Activated T-helper 17 cell treated with anti-CD3 and anti-CD28 coated beads, Interleukin-2, amount 50 U/mL, for 72 hours (primary cell): ENCODE data around the gene CALHM3. TPM values are rescaled to one million over a fixed set of nuclear protein-coding genes. Genes with fewer than 3 reads are reported as not detected.

Experiments
- ATAC-seq: fragments of 150-1000 bp; cut with Tn5 transposase; replicated peaks from 2 replicates; pipeline ENCODE4 v1.10.0; 2021; ENCODE audit warnings: mild to moderate bottlenecking, moderate library complexity
- H3K27ac Mint-ChIP-seq: one replicate; pipeline ENCODE4 v1.8.0; 2022; ENCODE audit warnings: mixed read lengths
- H3K27me3 Mint-ChIP-seq: one replicate; pipeline ENCODE4 v1.8.0; 2022; ENCODE audit warnings: mixed read lengths
- H3K36me3 Mint-ChIP-seq: one replicate; pipeline ENCODE4 v1.8.0; 2022; ENCODE audit warnings: low read depth, mild to moderate bottlenecking, mixed read lengths
- H3K4me1 Mint-ChIP-seq: one replicate; pipeline ENCODE4 v1.8.0; 2022; ENCODE audit warnings: mixed read lengths
- H3K4me3 Mint-ChIP-seq: one replicate; pipeline ENCODE4 v1.8.0; 2022; ENCODE audit warnings: mild to moderate bottlenecking, mixed read lengths
- H3K9me3 Mint-ChIP-seq: one replicate; pipeline ENCODE4 v1.8.0; 2022; ENCODE audit warnings: mixed read lengths
- total RNA-seq, 2 donors: library from RNA; stranded (reverse); gene quantifications; one replicate each; pipeline ENCODE4 v1.2.3, GENCODE V29; 2022

Gene CALHM3
- total RNA-seq, 2 donors from 2014 or later: not detected

DNA sequence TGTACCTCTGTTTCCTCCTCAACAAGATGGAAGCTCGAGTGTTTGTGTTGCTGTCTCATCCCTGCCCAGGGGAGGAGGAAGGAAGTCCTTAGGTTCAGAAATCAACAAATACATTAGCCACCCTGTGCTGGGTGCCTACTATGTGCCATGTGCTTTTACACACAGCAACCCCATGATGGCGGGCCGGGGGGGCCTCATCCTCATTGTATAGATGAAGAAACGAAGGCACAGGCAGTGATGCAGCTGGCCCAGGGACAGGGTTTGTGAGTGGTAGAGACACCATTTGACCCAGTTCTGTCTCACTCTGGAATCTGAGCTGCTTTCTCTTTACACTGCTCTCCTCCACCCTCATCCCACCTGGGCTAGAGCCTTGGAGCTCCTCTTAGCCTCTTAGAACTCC is 25.0 kb downstream of the CALHM3 start:
- Mint-ChIP-seq H3K9me3 (no peaks in the 10 kb centered on the region), H3K27me3 (no peaks in the 10 kb centered on the region), H3K4me3 (peak overlapping the region; percentile 97), H3K36me3 (peaks cover 23% of the 10 kb centered on the region), H3K27ac (peak overlapping the region; percentile 22), H3K4me1 (peaks cover 17% of the 10 kb centered on the region)
- ATAC-seq: no peak

- ATAC-seq: no peak
- Mint-ChIP-seq H3K36me3 (peaks cover 37% of the 10 kb centered on the region), H3K27me3 (no peaks in the 10 kb centered on the region), H3K9me3 (no peaks in the 10 kb centered on the region), H3K27ac (peak overlapping the region; percentile 83), H3K4me1 (peaks cover 22% of the 10 kb centered on the region), H3K4me3 (peak overlapping the region; percentile 97)
Measured at GRCh38 chr10:103452506-103453230, 26.4 kb downstream of the CALHM3 start.

DNA sequence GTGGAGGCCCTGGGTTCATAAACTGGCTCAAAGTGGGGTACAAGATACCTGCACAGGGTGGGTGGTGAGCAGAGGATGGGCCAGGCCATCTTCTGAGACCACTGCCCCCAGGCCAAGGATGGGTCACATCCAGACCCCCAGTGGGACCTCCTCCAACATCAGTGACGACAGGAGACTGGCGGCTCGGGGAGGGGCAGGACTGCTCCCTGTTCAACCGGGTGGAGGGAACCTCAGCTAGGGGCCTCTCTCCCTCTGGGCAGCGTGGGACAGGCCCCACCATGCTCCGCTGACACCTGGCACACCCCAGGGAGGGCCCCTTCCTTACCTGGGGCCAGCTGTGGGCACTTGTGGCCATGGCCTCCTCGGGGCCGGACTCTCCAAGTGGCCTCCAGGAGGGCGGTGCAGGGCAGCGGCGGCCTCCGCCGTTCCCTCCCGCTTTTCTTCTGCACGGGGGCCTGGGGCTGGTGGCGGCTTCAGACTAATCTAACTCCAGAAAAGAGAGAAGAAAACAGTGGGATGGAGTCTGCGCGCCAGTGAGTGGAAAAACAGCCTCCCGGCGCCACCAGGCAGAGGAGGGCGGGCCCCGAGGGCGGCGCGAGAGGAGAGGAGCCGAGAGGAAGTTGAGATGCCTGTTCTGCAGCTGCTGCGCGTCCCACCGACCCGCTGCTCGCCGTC is 27.1 kb downstream of the CALHM3 start, which contains the start of gene CALHM2:
Gene CALHM2 (minus strand): TSS at position 540 of the 675 bp plus-strand sequence. CDS start 2,429 bp downstream, outside the sequence.
- peak; percentile 76 for ATAC-seq
- H3K27me3 Mint-ChIP-seq: no peaks in the 10 kb centered on the region
- peak within 1 kb of the TSS; percentile 97 for H3K4me3 Mint-ChIP-seq
- H3K9me3 Mint-ChIP-seq: no peaks in the 10 kb centered on the region
- peaks cover 22% of the 10 kb centered on the region for H3K4me1 Mint-ChIP-seq
- peak within 1 kb of the TSS; percentile 83 for H3K27ac Mint-ChIP-seq
- H3K36me3 Mint-ChIP-seq: peaks cover 44% of the 10 kb centered on the region

- H3K36me3 Mint-ChIP-seq: peaks cover 51% of the 10 kb centered on the region
- H3K4me3 Mint-ChIP-seq: peak overlapping the region; percentile 97
- H3K4me1 Mint-ChIP-seq: peaks cover 23% of the 10 kb centered on the region
- peak; percentile 80 for ATAC-seq
- H3K27me3 Mint-ChIP-seq: no peaks in the 10 kb centered on the region
- H3K9me3 Mint-ChIP-seq: no peaks in the 10 kb centered on the region
- peak overlapping the region; percentile 83 for H3K27ac Mint-ChIP-seq
Measured at GRCh38 chr10:103451091-103451813, 27.8 kb downstream of the CALHM3 start.

DNA sequence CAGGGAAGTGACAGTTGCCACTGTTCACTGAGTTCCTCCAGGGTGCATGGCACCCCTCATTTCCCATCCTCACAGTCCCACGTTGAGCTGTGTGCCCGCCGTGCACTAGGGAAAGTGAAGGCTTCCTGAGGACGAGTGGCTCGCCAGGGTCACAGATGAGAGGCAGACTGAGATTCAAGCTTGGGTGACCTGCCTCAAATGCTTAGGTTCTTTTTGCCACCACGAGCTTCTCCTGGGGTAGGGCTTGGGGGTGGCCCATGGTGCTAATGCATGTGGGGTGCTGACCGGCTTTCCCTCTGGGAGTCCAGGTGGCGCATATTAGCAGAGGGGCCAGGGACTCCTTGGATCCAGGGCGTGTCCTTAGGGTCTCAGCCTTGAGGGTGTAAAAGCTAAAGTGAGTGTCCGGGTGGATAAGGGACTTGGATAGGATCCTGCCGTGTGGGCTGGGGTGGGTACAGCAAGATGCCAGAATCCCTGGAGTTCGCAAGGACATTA is 28.8 kb downstream of the CALHM3 start:
- Mint-ChIP-seq H3K4me1 (peaks cover 26% of the 10 kb centered on the region), H3K4me3 (peak overlapping the region; percentile 97), H3K27me3 (no peaks in the 10 kb centered on the region), H3K36me3 (peaks cover 61% of the 10 kb centered on the region), H3K9me3 (no peaks in the 10 kb centered on the region), H3K27ac (peak overlapping the region; percentile 83)
- ATAC-seq: no peak

DNA sequence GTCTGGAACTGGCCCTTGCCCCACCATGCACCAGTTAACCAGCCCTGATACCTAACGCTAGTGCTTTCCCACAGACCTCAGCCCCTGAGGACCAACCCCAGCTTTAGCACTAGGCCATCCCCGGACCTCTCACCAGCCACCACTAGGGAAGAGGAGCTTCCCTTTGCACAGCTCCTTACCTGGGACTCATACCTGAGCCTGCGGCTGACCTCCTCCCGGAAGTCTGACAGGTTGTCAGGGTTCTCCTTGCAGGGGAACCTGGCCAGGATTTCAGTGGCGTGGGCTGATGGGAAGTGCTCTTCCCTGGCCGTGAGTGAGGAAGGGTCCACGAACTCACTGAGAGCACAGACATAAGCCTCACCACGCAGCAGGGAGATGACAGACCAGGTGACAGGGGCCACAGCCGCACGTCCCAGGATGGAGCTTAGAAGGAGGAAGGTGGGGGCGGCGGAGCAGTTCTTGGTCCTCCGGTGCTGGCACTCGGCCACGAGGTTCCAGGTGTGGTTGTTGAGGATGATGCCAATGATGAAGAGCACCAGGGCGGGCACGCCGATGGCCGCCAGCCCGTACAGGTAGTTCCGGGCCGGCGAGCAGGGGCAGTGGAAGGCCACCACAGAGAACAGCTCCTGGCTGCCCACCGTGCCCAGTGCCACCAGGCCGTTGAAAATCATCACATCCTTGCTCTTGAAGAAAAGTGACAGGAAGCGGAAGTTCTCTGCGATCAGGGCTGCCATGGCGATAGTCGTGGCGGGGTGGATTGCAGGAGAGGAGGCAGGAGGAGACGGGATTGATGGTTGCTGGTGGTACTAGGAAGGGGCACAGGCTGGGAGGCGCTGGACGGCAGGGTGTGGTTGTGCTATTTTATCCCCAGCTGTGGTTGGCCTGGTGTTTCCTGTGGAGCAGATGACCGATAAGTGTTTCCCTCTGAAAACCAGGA is 29.6 kb downstream of the CALHM3 start:
- Mint-ChIP-seq H3K9me3 (no peaks in the 10 kb centered on the region), H3K4me3 (peak overlapping the region; percentile 97), H3K27ac (peak overlapping the region; percentile 83), H3K36me3 (peaks cover 69% of the 10 kb centered on the region), H3K4me1 (peaks cover 26% of the 10 kb centered on the region), H3K27me3 (no peaks in the 10 kb centered on the region)
- ATAC-seq: no peak

DNA sequence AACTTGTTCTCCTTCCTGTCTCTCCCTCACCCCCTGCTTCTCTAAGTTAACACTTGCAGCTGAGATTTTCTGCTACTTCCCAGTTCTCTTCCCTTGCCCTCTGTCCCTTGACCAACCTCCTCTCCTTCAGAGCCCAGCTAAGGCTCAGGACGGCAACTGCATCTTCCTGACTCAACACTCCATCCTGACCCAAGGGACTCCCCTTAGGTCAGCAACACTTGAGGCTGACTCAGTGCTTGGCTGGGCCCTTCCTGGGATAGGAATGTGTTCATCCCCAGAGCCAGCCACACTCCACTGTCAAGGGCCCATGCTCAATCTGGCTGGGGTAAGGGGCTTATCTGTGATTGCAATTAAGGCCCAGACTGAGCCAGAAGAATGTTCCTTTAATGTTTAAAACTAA is 30.3 kb downstream of the CALHM3 start:
- no peaks in the 10 kb centered on the region for H3K9me3 Mint-ChIP-seq
- no peak for ATAC-seq
- peaks cover 76% of the 10 kb centered on the region for H3K36me3 Mint-ChIP-seq
- H3K4me3 Mint-ChIP-seq: peak overlapping the region; percentile 97
- no peaks in the 10 kb centered on the region for H3K27me3 Mint-ChIP-seq
- peaks cover 26% of the 10 kb centered on the region for H3K4me1 Mint-ChIP-seq
- H3K27ac Mint-ChIP-seq: peak overlapping the region; percentile 83

GRCh38 chr10:103447187-103447586 is 31.9 kb downstream of the CALHM3 start:
- Mint-ChIP-seq H3K4me1 (peaks cover 26% of the 10 kb centered on the region), H3K36me3 (peaks cover 91% of the 10 kb centered on the region), H3K9me3 (no peaks in the 10 kb centered on the region), H3K27me3 (no peaks in the 10 kb centered on the region), H3K27ac (peak overlapping the region; percentile 21), H3K4me3 (no peak overlapping the region)
- no peak for ATAC-seq

DNA sequence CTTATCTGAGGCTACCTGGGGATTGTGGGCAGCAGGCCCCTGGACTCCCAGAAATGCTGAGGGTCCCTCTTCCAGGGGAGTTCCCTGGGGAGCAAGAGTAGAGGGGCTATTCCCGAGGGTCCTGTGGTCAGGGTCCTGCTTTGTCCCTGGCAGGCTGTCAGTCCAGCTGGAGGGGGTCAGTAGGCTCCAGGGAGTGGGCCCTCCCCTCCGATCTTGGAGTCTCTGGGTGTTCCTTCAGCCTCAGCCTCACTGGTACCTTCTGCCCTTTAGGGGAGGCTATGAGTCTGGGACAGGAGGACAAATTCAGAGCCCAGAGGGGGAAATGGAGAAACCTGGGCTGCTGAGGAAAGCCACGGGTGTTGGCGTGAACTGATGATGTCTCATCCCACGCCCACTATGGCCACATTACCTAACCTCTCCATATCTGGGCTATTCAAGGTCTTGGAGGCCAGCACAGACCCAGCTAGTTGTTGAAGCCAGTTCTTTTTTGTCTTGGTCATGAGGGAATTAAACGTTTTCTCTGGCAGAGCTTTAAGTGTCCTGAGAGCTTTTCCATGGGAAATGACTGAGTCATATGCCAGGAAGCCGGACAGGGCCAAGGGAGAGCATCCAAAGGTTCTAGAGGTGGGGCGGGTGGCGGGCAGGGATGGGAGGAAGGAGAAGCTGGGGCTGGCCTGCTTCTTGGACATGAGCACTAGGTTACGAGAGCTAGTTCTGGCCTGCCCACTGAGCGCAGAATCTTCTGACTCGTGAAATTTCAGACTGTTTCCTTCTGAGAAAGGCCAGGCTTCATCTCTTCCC is 33.1 kb downstream of the CALHM3 start:
- Mint-ChIP-seq H3K27ac (peak overlapping the region; percentile 61), H3K9me3 (no peaks in the 10 kb centered on the region), H3K4me1 (peaks cover 26% of the 10 kb centered on the region), H3K36me3 (peaks cover 100% of the 10 kb centered on the region), H3K4me3 (no peak overlapping the region), H3K27me3 (no peaks in the 10 kb centered on the region)
- no peak for ATAC-seq

DNA sequence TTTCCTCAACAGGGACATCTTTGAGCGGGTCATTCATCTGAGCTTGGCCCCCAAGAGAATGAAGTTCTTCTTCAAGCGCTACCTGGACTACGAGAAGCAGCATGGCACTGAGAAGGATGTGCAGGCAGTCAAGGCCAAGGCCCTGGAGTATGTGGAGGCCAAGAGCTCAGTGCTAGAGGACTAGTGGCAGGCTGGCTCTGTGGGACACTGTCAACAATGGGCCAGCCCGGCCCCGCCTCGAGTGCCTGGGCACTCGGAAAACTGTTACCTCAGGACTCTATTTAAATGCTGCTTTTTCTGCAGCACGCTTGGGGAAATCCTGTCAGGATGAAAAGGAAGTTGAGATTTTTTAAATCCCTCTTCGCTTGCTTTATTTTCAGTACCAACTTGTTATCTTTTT is 33.7 kb downstream of the CALHM3 start:
- Mint-ChIP-seq H3K4me1 (peaks cover 20% of the 10 kb centered on the region), H3K9me3 (no peaks in the 10 kb centered on the region)

GRCh38 chr10:103444478-103444877 is 34.6 kb downstream of the CALHM3 start:
- Mint-ChIP-seq H3K4me3 (no peak overlapping the region), H3K9me3 (no peaks in the 10 kb centered on the region), H3K36me3 (peaks cover 100% of the 10 kb centered on the region), H3K27me3 (no peaks in the 10 kb centered on the region), H3K4me1 (peaks cover 14% of the 10 kb centered on the region), H3K27ac (no peak overlapping the region)
- no peak for ATAC-seq

More for the DNA sequence above, 33.7 kb downstream of the CALHM3 start:
- Mint-ChIP-seq H3K27ac (peak overlapping the region; percentile 61), H3K4me3 (no peak overlapping the region), H3K36me3 (peaks cover 100% of the 10 kb centered on the region), H3K27me3 (no peaks in the 10 kb centered on the region)
- no peak for ATAC-seq

DNA sequence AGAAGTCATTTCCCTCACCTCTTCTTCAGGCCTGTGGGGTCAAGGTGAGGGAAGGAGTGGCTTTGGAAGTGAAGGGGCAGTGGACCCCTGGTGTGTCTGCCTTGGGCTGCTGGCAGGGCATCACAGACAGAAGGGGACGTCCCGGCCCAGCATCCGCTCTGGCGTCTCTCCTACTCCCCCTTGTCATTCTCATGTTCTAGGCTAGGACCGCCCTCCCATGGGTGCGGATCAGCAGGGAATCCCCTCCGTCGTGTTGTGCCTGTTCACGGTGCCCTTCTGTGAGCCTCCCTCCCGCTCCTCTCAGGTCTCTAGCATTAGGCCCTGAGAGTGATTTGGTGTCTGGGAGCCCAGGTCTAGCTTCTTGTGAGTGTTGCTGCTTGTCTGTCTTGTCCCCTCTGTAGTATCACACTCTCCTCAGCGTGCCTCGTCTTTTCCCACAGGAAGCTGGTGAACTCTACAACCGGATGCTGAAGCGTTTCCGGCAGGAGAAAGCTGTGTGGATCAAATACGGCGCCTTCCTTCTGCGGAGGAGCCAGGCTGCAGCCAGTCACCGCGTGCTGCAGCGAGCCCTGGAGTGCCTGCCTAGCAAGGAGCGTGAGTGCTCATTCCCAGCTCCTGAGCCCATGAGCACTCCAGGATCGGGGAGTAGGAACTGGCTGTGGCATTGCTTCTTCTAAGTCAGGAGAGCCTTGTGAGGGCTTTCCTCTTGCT is 35.4 kb downstream of the CALHM3 start:
- Mint-ChIP-seq H3K27ac (peak overlapping the region; percentile 78), H3K4me3 (no peak overlapping the region), H3K27me3 (no peaks in the 10 kb centered on the region), H3K36me3 (peaks cover 100% of the 10 kb centered on the region), H3K4me1 (peaks cover 7% of the 10 kb centered on the region), H3K9me3 (no peaks in the 10 kb centered on the region)
- ATAC-seq: no peak
